DMS79 treated with DMSO at 0.1 percent for 48 hours (cell line): Measurements from ENCODE around the gene SLC29A1.

Source experiments
- DNase-seq: peaks from one replicate; lab custom pipeline; 2025; lab: John Stamatoyannopoulos, UW

Gene SLC29A1

DNA sequence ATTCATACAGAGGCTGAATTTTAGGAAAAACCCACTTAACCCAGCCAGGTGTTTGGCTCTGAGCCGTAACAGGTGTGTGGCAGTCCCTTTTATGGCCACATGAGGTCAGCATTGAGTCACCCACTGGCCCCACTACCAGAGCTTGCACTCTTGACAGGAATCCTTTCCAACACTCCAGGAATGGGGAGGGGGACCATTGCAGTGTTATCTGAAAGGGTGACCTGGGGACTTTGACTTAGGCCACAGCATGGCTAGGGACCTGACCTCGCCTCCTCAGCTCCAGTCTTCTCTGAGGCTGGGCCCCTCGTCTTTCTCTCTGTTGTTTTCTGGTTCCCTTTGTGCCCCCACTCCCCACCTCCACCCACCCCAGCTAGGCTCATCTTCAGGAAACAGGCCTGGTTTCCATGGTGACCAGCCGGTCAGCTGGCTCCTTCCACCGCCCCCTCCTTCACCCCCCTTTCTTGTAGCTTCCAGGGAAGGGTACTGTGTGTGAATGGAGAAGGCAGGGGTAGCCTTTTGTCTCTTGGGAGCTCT is 44.8 kb downstream of the SLC29A1 start:
- DNase-seq = peak; percentile 73

GRCh38 chr6:44269178-44269920 is 46.0 kb downstream of the SLC29A1 start:
- DNase-seq = no peak

DNA sequence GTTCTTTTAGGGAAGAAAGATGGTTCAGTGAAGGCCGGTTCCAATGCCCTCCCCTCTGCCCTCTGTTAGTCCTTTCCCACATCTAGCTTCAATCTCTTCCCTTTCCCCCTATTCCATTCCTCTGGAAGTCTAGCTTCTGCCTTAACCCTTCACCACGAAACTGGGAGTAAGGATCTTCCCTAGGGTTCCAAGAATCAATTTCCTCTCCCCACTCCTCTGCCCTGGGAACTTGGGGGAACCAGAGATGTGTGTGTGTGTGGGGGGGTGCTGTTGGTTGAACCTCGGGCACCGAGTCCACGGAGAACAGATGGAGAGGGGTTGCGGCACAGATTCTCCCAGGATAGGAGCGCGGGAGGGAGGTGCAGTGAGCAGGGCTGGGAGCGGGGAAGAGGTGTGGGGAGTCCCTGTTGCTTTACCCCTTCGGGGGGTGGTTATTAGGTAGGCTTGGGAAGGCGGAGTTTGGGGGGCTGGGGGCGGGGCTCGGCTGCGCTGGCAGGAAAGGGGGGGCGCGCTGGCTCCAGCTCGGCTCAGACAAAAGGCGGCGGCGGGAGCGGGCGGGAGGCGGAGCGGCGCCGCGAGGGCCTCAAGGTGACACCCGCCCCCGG is 46.6 kb downstream of the SLC29A1 start, which contains the start of gene TMEM151B:
Gene TMEM151B, plus strand, starts transcription at position 530 of the 605 bp plus-strand sequence. CDS start 293 bp downstream, outside the sequence.
- peak; percentile 47 for DNase-seq

- DNase-seq = no peak
Measured at GRCh38 chr6:44270526-44271405, 47.4 kb downstream of the SLC29A1 start.

- DNase-seq = no peak
Measured at GRCh38 chr6:44271406-44271723, 48.0 kb downstream of the SLC29A1 start.

GRCh38 chr6:44271914-44272313 is 48.5 kb downstream of the SLC29A1 start:
- no peak for DNase-seq

DNA sequence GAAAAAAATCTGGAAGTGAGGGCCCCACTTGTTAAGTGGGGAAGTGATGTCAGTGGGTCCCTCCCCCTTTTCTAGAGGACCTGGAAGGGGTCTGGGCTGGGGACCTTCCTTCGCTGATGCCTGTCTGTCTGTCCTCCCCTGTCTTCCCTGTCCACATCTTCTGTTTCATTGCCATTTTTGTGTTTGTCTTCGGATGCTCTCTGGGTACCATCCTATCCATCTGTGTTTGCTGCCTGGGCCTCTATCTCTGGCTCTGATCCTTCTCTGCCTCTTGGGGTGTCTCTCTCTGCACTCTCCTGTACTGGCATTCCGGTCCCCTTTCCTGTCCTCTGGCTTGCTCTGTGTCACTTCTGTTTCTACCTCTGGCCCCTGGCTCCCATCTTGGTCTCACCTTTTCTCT is 49.1 kb downstream of the SLC29A1 start:
- DNase-seq = no peak

- DNase-seq = no peak
Measured at GRCh38 chr6:44272999-44273566, 49.7 kb downstream of the SLC29A1 start.

GRCh38 chr6:44273617-44274016 is 50.2 kb downstream of the SLC29A1 start:
- no peak for DNase-seq

DNA sequence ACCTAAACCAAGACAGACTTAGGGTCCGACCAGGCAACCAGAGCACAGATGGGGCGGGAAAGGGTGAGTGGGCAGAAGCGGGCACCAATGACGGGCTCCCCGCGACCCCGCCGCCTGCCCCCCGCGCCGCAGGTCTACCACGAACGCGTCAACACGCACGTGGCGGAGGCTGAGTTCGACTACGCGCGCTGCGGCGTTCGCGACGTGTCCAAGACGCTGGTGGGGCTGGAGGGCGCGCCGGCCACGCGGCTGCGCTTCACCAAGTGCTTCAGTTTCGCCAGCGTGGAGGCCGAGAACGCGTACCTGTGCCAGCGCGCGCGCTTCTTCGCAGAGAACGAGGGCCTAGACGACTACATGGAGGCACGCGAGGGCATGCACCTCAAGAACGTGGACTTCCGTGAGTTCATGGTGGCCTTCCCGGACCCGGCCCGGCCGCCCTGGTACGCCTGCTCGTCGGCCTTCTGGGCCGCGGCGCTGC is 51.9 kb downstream of the SLC29A1 start:
- no peak for DNase-seq

DNA sequence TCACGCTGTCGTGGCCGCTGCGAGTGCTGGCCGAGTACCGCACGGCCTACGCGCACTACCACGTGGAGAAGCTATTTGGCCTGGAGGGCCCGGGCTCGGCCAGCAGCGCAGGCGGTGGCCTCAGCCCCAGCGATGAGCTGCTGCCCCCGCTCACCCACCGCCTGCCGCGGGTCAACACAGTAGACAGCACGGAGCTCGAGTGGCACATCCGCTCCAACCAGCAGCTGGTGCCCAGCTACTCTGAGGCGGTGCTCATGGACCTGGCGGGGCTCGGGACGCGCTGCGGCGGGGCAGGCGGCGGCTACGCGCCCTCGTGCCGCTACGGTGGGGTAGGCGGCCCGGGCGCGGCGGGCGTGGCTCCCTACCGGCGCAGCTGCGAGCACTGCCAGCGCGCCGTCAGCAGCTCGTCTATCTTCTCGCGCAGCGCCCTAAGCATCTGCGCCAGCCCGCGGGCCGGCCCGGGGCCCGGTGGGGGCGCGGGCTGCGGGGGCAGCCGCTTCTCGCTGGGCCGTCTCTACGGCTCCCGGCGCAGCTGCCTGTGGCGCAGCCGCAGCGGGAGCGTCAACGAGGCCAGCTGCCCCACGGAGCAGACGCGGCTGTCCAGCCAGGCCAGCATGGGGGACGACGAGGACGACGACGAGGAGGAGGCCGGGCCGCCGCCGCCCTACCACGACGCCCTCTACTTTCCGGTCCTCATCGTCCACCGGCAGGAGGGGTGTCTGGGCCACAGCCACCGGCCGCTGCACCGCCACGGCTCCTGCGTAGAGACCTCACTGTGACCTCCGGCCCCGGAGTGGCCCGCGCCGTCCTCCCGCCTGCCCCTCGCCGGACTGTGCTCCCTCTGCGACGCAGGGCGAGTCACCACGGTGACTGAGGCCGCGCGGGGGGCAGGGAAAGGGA is 52.6 kb downstream of the SLC29A1 start:
- no peak for DNase-seq

- DNase-seq = no peak
Measured at GRCh38 chr6:44276667-44277640, 53.6 kb downstream of the SLC29A1 start.

- no peak for DNase-seq
Measured at GRCh38 chr6:44277763-44278162, 54.4 kb downstream of the SLC29A1 start.

- no peak for DNase-seq
Measured at GRCh38 chr6:44278315-44278714, 54.9 kb downstream of the SLC29A1 start.

DNA sequence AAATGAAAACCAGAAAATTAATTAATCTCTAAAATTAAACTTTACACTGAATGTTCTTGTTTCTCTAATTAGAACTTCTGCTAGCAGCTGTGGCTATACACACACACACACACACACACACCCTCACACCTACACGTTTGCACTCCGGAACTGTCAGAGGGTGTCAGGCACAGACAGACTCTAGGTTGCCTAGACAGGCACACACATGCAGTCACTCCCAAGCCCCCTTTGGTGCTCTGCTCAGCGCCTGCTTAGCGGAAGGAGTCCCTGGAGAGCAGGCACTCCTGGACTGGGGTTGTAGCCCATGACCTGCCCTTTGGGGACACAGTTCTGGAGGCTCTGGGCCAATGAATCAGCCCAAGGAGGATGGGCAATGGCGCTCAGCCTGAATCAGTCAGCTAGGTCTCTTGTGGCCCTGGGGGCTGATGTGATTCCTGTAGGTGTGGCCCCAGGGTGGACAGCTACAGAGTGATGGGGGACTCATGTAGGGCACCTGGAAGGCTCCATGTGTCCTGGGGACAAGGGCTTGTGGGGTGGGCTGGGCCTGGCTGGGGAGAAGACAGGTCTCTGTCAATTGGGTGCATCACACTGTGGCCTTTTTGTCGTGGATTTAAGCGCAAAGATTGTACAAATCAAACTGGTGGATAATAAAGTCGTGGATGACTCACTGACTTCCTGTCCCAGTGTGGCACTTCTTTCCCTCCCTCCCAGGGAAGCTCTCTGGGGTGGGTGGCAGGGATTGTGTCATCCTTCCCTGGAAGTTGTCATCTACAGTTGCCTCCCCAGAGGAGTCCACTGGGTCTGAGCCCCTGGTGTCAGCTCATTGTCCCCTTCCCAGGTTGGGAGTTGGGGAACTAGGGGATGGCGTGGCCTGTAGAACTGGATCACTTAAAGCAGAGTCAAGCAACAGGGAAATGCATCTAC is 55.6 kb downstream of the SLC29A1 start:
- DNase-seq = no peak
